Measurements from ENCODE around the gene PRKAA2. TPM values are rescaled to one million over a fixed set of nuclear protein-coding genes. Genes with fewer than 3 reads are reported as not detected.
"Not testable (repeated sequence)": the region's sequence is repeated elsewhere in the genome, so short reads cannot be mapped to it uniquely, and the experiment has no call there.

PRKAA2 gene
- total and polyA plus RNA-seq, 10 of the 15 experiments (the other 5 are each of a cell fraction or from before 2014, with no cell fraction given): 0.01 TPM; not detected in 9

DNA sequence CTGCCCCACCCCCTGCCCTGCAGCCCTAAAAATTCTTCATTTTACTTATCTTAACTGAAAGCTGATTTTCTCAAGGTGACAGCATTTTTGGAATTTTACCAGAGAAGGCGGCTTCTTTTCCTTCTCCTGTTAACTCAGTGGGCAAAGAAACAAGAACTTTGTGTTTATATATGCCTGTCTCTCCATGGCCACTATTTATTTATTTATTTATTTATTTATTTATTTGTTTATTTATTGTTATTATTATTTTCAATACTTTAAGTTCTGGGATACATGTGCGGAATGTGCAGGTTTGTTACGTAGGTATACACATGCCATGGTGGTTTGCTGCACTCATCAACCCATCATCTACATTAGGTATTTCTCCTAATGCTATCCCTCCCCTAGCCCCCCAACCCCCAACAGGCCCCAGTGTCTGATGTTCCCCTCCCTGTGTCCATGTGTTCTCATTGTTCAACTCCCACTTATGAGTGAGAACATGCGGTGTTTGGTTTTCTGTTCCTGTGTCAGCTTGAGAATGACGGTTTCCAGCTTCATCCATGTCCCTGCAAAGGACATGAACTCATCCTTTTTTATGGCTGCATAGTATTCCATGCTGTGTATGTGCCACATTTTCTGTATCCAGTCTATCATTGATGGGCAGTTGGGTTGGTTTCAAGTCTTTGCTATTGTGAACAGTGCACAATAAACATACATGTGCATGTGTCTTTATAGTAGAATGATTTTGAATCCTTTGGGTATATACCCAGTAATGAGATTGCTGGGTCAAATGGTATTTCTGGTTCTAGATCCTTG lies 49.5 kb upstream of the PRKAA2 start:
- BruUV-seq (replicated peaks); ATAC-seq; intact Hi-C loops (cut with micrococcal nuclease; ENCODE audit: unreplicated experiment); FAIRE-seq; SMC1A ChIA-PET (ENCODE audit: uncharacterized antibody, unreplicated experiment); H4K20me1 ChIP-seq (ENCODE audit: control insufficient read depth, insufficient read depth); RAD21 ChIA-PET (ENCODE audit: unreplicated experiment); POLR2A ChIA-PET; H3K4me2 ChIP-seq (ENCODE audit: control insufficient read depth, insufficient read depth); CTCF ChIA-PET; H3K9me3 ChIP-seq (replicated peaks; ENCODE audit: control insufficient read depth, insufficient read depth, low read length); DNase-seq (ENCODE audit: low read depth, low spot score); H3K79me2 ChIP-seq (ENCODE audit: control insufficient read depth, insufficient read depth, low read length); H2AFZ ChIP-seq (ENCODE audit: control insufficient read depth, low read depth, low read length); H3K4me1 ChIP-seq (ENCODE audit: control insufficient read depth, insufficient read depth, low read length); H3K27me3 ChIP-seq (replicated peaks in 1 of 2; ENCODE audit: control insufficient read depth in 2 of 2, insufficient read depth in 2 of 2, low read length in 1 of 2); H3K27ac ChIP-seq (ENCODE audit: control insufficient read depth, insufficient read depth); H3K9ac ChIP-seq (ENCODE audit: control insufficient read depth, insufficient read depth, low read length); H3K4me3 ChIP-seq; in situ Hi-C loops (cut with MboI); H3K36me3 ChIP-seq (ENCODE audit: control insufficient read depth in 2 of 2, insufficient read depth in 2 of 2, low read length in 1 of 2): not testable (repeated sequence)
- WGBS (ENCODE audit: insufficient coverage, insufficient replicate concordance, low lambda C conversion rate, missing lambda C conversion rate): 75% methylated on average over 5 of the region's 5 CpGs

DNA sequence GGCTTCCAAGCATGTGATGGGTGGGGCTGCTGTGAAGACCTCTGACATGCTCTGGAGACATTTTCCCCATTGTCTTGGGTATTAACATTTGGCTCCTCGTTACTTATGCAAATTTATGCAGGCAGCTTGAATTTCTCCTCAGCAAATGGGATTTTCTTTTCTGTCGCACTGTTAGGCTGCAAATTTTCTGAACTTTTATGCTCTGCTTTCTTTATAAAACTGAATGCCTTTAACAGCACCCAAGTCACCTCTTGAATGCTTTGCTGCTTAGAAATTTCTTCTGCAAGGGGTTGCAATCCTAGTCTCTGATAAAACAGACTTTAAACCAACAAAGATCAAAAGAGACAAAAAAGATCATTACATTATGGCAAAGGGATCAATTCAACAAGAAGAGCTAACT lies 35.0 kb upstream of the PRKAA2 start:
- intact Hi-C loops (cut with micrococcal nuclease; ENCODE audit: unreplicated experiment); H4K20me1 ChIP-seq (ENCODE audit: control insufficient read depth, insufficient read depth); H3K4me2 ChIP-seq (ENCODE audit: control insufficient read depth, insufficient read depth); CTCF ChIA-PET; DNase-seq (ENCODE audit: low read depth, low spot score); H2AFZ ChIP-seq (ENCODE audit: control insufficient read depth, low read depth, low read length); H3K27me3 ChIP-seq (replicated peaks in 1 of 2; ENCODE audit: control insufficient read depth in 2 of 2, insufficient read depth in 2 of 2, low read length in 1 of 2); H3K79me2 ChIP-seq (ENCODE audit: control insufficient read depth, insufficient read depth, low read length); in situ Hi-C loops (cut with MboI); H3K4me3 ChIP-seq; H3K4me1 ChIP-seq (ENCODE audit: control insufficient read depth, insufficient read depth, low read length); POLR2A ChIA-PET; H3K9ac ChIP-seq (ENCODE audit: control insufficient read depth, insufficient read depth, low read length); SMC1A ChIA-PET (ENCODE audit: uncharacterized antibody, unreplicated experiment); H3K27ac ChIP-seq (ENCODE audit: control insufficient read depth, insufficient read depth); FAIRE-seq; BruUV-seq (replicated peaks); H3K9me3 ChIP-seq (replicated peaks; ENCODE audit: control insufficient read depth, insufficient read depth, low read length); H3K36me3 ChIP-seq (ENCODE audit: control insufficient read depth in 2 of 2, insufficient read depth in 2 of 2, low read length in 1 of 2); RAD21 ChIA-PET (ENCODE audit: unreplicated experiment); ATAC-seq: not testable (repeated sequence)
- WGBS (ENCODE audit: insufficient coverage, insufficient replicate concordance, low lambda C conversion rate, missing lambda C conversion rate): 0% methylated on average over 2 of the region's 2 CpGs

DNA sequence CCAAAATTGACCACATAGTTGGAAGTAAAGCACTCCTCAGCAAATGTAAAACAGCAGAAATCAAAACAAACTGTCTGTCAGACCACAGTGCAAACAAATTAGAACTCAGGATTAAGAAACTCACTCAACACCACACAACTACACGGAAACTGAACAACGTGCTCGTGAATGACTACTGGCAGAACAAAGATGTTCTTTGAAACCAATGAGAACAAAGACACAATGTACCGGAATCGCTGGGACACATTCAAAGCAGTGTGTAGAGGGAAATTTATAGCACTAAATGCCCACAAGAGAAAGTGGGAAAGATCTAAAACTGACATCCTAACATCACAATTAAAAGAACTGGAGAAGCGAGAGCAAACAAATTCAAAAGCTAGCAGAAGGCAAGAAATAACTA lies 34.3 kb upstream of the PRKAA2 start:
- CTCF ChIA-PET; H3K4me3 ChIP-seq; H3K4me2 ChIP-seq (ENCODE audit: control insufficient read depth, insufficient read depth); DNase-seq (ENCODE audit: low read depth, low spot score); H3K27ac ChIP-seq (ENCODE audit: control insufficient read depth, insufficient read depth); H2AFZ ChIP-seq (ENCODE audit: control insufficient read depth, low read depth, low read length); intact Hi-C loops (cut with micrococcal nuclease; ENCODE audit: unreplicated experiment); in situ Hi-C loops (cut with MboI); BruUV-seq (replicated peaks); RAD21 ChIA-PET (ENCODE audit: unreplicated experiment); H3K36me3 ChIP-seq (ENCODE audit: control insufficient read depth in 2 of 2, insufficient read depth in 2 of 2, low read length in 1 of 2); FAIRE-seq; SMC1A ChIA-PET (ENCODE audit: uncharacterized antibody, unreplicated experiment); H3K9ac ChIP-seq (ENCODE audit: control insufficient read depth, insufficient read depth, low read length); H3K27me3 ChIP-seq (replicated peaks in 1 of 2; ENCODE audit: control insufficient read depth in 2 of 2, insufficient read depth in 2 of 2, low read length in 1 of 2); ATAC-seq; H3K4me1 ChIP-seq (ENCODE audit: control insufficient read depth, insufficient read depth, low read length); H3K9me3 ChIP-seq (replicated peaks; ENCODE audit: control insufficient read depth, insufficient read depth, low read length); POLR2A ChIA-PET; H3K79me2 ChIP-seq (ENCODE audit: control insufficient read depth, insufficient read depth, low read length); H4K20me1 ChIP-seq (ENCODE audit: control insufficient read depth, insufficient read depth): not testable (repeated sequence)
- WGBS (ENCODE audit: insufficient coverage, insufficient replicate concordance, low lambda C conversion rate, missing lambda C conversion rate): 47% methylated on average over 5 of the region's 6 CpGs

All from GM12878 (cell line).